HFF-Myc (cell line): Measurements from ENCODE around the gene AIF1L.

Source experiments
- DNase-seq: peaks from one replicate; pipeline ENCODE4 v3.0.0-alpha.2; 2011; ENCODE audit warnings: low read depth; ENCODE audit errors: extremely low read depth
- H3K4me3 ChIP-seq: replicated peaks from 2 replicates; pipeline ENCODE4 v1.5.1; 2011; ENCODE audit warnings: low read depth, mild to moderate bottlenecking, control low read depth, low read length
- TF ChIP-seq, protein P1 (sequence below): IDR thresholded peaks from 2 replicates; pipeline ENCODE4 v1.5.1; 2012; ENCODE audit warnings: mild to moderate bottlenecking, low read depth, low read length, control low read depth; ENCODE audit errors: missing control alignments

The AIF1L gene

DNA sequence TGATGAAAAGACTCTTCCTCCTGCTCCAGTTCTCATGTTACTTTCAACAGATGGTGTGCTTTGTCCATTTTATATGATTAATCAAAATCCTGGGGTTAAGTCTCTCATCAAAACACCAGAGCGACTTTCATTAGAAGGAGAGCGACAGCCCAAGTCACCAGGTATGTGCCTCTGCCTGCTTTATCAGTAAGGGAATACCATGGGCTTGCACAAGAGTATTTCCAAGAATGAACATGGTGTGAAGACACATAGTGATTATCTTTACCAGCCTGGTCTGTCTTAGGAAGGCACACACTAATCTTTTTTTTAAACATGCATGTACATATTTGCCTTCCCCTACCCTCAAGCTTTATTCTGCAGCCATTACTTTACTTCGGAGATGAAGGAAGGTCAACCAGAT lies 44.2 kb downstream of the AIF1L start:
- no peak overlapping the region for H3K4me3 ChIP-seq
- DNase-seq, result no peak
- TF ChIP-seq, protein P1, sequence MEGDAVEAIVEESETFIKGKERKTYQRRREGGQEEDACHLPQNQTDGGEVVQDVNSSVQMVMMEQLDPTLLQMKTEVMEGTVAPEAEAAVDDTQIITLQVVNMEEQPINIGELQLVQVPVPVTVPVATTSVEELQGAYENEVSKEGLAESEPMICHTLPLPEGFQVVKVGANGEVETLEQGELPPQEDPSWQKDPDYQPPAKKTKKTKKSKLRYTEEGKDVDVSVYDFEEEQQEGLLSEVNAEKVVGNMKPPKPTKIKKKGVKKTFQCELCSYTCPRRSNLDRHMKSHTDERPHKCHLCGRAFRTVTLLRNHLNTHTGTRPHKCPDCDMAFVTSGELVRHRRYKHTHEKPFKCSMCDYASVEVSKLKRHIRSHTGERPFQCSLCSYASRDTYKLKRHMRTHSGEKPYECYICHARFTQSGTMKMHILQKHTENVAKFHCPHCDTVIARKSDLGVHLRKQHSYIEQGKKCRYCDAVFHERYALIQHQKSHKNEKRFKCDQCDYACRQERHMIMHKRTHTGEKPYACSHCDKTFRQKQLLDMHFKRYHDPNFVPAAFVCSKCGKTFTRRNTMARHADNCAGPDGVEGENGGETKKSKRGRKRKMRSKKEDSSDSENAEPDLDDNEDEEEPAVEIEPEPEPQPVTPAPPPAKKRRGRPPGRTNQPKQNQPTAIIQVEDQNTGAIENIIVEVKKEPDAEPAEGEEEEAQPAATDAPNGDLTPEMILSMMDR, result no peak

DNA sequence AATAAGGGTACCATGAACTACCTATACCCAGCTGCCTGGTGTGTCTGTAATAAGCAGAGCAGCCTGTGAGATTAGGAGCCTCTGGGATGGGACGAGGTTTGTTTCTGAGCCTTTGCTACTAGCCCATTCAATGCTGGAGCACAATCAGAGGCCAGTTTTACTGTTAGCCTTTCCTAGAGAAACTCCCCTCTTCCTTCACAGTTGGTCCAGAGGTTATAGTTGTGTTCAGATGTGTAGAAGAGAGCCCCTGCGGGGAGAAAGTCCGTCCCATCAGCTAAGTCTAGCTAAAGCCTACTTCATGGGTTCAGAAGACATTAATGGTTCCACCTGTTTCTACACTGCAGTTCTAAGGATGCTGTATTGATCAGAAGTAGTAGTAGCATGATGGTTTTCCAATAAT lies 45.8 kb downstream of the AIF1L start:
- TF ChIP-seq, protein P1, result no peak
- H3K4me3 ChIP-seq, result no peak overlapping the region
- no peak for DNase-seq

- TF ChIP-seq, protein P1, result no peak
- DNase-seq, result no peak
- no peak overlapping the region for H3K4me3 ChIP-seq
Measured at GRCh38 chr9:131144201-131144600, 47.9 kb downstream of the AIF1L start.

DNA sequence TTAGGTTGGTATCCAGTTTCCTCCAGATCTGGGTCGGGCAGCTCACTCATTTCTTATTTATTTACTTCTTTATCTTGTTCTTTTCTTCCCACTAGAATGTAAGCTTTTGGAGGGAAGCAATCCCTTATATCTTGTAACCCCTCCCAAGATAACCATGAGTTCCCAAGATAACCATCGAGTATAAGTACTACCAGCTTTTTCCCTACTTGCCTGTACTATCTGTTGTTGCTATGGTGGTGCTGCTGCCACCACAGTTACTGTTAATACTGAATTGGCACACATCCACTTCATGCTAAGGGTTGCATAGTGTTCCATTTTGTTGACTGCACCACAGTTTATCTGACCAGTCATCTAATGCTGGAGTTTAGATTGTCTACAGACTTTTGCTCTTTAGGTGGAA lies 48.9 kb downstream of the AIF1L start:
- no peak for DNase-seq
- TF ChIP-seq, protein P1, result no peak
- no peak overlapping the region for H3K4me3 ChIP-seq

GRCh38 chr9:131146186-131146585 lies 49.9 kb downstream of the AIF1L start:
- no peak for DNase-seq
- no peak overlapping the region for H3K4me3 ChIP-seq
- TF ChIP-seq, protein P1, result no peak

DNA sequence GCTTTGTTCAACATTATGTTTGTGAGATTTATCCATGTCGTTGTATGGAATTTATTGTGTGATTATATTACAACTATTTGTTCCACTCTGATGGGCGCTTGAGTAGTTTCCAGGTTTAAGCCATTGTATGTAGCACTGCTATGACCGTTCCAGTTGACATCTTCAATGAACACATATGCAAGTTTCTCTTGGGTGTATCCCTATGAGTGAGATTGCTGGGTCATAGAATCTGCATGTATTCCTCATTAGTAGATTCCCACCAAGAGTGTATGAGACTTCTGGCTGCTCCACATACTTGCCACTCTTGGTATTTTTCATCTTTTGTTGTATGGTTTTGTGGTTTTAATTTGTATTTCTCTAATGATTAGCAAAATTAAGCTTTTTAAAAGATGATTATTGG lies 51.9 kb downstream of the AIF1L start:
- no peak overlapping the region for H3K4me3 ChIP-seq
- TF ChIP-seq, protein P1, result no peak
- DNase-seq, result no peak

- TF ChIP-seq, protein P1, result no peak
- no peak for DNase-seq
- no peak overlapping the region for H3K4me3 ChIP-seq
Measured at GRCh38 chr9:131148966-131149687, 52.8 kb downstream of the AIF1L start.
